ENCODE measurements around the gene PTEN.
"Not testable (repeated sequence)": the region's sequence is repeated elsewhere in the genome, so short reads cannot be mapped to it uniquely, and the experiment has no call there.

PTEN gene

DNA sequence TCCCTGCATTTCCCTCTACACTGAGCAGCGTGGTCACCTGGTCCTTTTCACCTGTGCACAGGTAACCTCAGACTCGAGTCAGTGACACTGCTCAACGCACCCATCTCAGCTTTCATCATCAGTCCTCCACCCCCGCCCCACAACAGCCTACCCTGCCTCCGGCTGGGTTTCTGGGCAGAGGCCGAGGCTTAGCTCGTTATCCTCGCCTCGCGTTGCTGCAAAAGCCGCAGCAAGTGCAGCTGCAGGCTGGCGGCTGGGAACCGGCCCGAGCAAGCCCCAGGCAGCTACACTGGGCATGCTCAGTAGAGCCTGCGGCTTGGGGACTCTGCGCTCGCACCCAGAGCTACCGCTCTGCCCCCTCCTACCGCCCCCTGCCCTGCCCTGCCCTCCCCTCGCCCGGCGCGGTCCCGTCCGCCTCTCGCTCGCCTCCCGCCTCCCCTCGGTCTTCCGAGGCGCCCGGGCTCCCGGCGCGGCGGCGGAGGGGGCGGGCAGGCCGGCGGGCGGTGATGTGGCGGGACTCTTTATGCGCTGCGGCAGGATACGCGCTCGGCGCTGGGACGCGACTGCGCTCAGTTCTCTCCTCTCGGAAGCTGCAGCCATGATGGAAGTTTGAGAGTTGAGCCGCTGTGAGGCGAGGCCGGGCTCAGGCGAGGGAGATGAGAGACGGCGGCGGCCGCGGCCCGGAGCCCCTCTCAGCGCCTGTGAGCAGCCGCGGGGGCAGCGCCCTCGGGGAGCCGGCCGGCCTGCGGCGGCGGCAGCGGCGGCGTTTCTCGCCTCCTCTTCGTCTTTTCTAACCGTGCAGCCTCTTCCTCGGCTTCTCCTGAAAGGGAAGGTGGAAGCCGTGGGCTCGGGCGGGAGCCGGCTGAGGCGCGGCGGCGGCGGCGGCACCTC is at the start of gene PTEN, which contains the start of gene KLLN:
TSS of gene PTEN (plus strand) at position 573 of the 891 bp plus-strand sequence. CDS start 845 bp downstream, outside the sequence.
TSS of gene KLLN (minus strand) at position 481 of the 891 bp plus-strand sequence. CDS start 1,046 bp downstream, outside the sequence.
- peak; percentile 83 to 87 for DNase-seq

DNA sequence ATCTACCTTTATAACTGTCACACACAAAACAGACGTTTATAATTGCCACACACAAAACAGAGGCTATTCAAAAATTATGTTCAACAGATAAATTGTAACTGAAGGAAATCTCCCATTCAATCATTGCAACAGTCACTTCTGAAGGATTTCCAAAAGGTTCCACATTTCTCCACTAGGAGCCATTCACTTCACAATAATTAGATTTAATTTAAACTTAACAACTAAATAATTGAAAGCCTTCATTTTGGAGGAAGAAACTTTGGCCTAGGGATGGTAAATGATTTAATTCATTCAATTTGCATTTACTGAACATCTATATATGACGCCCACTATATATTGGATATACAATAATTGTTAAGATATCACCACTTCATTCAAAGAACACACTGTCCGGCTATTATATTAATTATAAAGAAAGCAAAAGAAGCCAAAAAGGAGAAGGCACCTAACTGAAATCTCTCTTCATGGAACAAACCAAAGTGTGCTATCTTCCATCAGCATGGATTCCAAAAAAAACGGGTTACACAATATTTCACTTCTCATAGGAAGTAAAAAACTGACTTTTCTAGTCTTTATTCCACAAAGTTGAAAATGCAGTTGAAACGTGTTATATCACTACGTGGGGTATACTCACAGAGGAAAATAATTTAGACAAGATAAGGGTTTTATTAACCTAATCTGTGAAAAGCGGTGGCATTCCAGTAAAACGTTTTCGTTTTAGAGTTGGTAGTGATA is 47.1 kb upstream of the PTEN start:
- no peak for DNase-seq

DNA sequence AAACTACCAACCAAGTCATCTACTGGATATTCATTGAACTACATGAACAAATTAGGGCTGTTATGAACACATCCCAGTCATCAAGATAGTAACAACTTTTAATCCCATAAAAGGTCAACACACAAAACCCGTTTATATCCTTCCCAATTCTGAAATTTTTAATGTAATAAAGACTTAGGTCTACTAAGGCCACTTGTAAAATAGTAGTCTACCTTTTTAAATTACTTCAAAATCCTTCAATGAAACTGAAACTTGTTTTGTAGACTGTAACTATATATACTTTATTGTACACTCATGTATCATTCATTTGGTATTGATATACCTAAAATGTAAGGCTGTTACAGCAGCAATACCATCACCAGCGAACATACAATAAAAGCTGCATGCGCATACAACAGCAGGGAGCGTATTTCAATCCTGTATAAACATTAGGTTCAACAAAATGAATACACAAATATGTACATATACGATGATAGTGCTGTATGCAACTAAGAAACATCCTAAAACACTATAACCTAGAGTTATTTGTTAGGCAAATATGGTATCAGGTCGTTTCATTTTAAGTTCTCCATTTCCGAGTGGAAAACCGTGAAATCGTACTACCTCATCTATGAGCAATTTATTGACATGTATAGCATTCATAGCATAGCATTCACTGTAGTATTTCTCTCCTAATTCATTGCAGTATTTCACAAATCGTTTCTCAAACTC is 46.4 kb upstream of the PTEN start:
- DNase-seq: no peak

DNA sequence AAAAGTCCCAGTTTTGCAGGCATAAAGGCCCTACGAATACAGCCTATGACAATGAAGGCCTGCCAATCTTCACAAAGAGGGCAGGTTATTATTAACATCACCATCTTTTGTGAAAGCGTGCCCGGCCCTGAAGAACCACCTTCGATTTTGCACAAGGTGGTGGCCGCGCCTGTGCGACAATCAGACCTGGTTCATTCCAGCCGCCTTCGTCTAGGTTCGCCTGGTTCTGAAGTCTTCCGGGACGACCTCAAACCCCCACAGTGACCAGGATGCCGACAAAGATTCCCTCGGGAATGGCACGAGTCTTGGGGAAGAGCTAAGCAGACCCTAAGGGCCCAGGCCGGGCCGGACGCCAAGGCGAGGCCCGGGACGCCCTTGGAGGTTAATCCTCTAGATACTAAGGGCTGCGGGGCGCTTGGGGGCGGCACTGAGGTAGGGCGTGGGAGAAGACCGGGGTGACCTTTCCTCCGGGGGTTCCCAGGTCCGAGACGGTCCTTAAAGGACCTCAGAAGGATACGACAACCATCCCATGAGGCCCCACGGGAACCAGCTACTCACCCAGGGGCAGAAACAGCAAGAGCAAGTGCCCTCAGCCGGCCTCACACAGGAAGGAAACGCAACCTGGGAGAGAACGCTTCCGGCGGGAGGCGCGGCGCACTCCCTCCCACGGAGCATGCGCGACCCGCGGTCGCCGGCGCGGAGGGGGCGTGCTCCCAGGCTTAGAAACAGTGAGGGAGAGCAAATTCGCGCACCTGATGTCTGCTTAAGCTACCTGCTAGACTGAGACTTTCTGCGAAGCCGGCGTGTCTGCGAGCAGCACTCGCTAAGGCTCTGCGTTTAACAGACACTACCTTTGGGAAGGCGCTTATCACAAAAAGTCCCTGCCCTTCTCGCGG is 45.6 kb upstream of the PTEN start, which contains the start of gene ATAD1:
TSS of gene ATAD1 (minus strand) at position 618 of the 896 bp plus-strand sequence. CDS start 3,627 bp downstream, outside the sequence.
- DNase-seq: peak; percentile 90 to 91

DNA sequence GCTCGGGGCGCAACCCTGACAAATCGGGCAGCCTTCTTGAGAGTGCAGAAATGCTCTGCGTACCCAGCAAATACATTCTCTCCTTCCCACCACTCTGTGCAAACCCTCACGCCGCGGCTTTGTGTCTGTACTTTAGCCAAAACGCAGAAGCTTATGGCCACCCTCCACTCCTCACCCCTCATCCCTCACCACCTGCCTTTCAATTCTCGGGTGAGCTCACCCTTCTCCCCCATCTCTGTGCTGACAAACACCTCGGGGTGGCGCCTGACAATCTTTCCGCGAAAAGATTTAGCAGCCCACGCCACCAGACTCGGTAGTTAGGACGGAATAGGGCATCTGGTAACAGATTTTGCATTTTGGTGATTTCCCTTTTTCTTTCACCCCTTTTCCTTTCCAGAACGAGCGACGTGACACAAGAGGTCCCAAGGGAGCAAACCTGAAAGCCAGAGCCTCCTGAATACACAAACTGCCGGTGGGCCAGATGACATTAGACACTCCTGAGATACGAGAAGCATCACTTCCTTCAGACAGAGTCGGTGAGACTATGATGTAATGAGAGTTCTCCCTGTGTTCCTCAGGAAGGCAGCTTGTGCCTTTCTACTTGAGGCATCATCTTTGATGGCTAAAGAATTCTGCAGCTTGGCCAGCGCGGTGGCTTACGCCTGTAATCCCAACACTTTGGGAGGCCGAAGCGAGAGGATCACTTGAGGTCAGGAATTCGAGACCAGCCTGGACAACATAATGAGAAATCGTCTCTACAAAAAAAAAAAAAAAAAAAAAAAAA is 44.7 kb upstream of the PTEN start:
- DNase-seq: peak; percentile 66 to 74

DNA sequence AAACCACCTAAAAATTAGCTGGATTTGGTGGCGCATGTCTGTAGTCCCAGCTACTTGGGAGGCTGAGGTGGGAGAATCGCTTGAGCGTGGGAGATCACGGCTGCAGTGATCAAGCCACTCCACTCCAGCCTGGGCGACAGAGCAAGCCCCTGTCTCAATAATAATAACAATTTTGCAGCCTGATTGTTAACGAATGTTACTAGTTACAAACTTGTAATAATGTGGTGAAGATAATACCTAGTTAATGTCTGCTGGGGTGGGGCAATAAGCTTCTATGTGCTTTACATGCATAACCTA is 44.2 kb upstream of the PTEN start:
- no peak for DNase-seq

DNA sequence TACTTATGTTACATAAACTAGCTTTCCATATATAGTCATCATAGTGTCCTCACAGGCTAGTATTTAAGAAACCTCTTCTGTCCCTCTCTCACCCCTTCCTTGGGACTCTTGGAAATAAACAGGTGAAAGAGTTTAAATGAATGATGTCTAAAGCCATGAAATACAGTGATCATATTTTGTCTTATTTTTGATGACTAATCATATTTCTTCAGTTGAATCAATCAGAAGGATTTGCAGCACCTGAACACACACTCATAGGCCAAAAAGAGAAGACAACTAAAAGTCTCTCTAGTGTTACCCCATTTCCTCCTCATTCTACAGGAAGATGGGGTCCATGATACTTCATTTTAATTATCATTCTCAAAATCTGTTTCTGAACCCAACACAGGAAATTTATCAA is 36.8 kb upstream of the PTEN start:
- no peak for DNase-seq

DNA sequence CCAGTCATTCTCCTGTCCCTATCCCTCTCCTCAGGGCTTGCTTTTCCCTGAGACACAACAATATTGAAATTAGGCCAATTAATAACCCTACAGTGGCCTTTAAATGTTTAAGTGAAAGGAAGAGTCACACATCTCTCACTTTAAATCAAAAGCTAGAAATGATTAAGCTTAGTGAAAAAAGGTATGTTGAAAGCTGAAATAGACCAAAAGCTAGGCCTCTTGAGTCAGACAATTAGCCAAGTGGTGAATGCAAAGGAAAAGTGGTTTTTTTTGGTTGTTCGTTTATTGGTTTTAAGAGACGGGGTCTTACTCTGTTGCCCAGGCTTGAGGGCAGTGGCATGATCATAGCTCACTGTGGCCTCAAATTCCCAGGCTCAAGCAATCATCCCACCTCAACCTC is 35.7 kb upstream of the PTEN start:
- no peak for DNase-seq

GRCh38 chr10:87829051-87829450 is 34.4 kb upstream of the PTEN start:
- not testable (repeated sequence) for DNase-seq

GRCh38 chr10:87829986-87830729 is 33.3 kb upstream of the PTEN start:
- DNase-seq: no peak

DNA sequence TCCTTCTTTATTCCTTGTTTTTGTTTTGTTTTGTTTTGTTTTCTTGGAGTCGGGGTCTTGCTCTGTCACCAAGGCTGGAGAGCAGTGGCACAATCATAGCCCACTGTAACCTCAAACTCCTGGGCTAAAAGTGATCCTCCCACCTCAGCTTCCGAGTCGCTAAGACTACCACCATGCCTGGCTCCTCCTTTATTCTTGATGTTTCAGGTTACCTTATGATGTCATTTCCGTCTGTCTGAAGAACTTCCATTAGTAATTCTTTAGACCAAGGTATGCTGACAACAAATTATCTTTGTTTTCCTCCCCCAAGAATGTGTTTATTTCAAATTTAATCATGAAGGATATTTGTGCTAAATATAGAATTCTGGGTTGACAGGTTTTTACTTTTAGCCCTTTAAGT is 27.3 kb upstream of the PTEN start:
- no peak for DNase-seq

GRCh38 chr10:87837445-87837844 is 26.0 kb upstream of the PTEN start:
- no peak for DNase-seq

GRCh38 chr10:87838650-87839049 is 24.8 kb upstream of the PTEN start:
- no peak for DNase-seq

DNA sequence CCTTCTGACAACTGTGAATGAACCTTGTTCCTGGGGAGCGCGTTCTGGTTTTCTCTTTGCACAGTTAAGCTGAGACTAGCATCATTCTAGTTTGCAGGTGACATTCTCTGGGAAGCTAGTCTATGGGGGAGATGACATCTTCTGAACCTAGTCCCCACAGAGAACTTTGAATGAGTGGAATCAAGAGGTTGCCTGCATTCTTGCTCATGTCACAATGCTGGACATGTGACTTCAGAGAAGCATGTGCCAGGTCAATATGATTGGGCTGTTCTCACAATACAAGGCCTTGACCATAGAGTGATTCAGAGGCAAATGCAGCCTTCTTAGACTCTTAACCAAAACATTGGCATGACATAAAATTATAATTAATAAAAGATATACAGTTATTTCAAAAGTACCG is 22.2 kb upstream of the PTEN start:
- DNase-seq: no peak

DNA sequence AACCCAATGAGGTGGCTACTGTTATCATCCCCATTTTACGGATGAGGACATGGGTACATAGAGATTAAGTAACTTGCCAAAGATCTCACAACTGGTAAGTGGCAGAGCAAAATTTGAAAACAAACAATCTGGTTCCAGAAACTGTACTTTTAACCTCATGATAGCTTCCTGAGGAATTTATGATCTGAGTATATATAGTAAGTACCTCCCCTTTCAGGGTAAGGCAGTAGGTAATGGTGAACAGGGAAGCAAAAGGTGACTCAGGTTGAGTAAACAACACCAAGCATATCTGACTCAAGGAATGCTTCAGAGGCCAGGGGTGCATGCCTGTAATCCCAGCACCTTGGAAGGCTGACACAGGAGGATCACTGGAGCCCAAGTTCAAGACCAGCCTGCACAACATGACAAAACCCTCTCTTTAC is 21.2 kb upstream of the PTEN start:
- DNase-seq: no peak

GRCh38 chr10:87842776-87843497 is 20.5 kb upstream of the PTEN start:
- no peak for DNase-seq

GRCh38 chr10:87843714-87844113 is 19.7 kb upstream of the PTEN start:
- DNase-seq: no peak

GRCh38 chr10:87844837-87845623 is 18.4 kb upstream of the PTEN start:
- no peak for DNase-seq

DNA sequence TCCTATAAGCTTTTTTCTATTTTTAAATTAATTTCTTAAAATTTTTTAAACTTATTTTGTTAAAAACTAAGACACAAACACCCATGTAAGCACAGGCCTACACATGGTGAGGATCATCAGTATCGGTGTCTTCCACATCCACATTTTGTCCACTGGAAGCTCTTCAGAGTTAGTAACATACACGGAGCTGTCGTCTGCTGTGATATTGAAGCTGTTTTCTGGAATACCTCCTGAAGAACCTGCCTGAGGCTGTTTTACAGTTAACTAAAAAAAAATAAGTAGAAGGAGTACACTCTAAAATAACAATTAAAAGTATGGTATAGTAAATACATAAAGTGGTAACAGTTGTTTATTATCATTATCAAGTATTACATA is 17.8 kb upstream of the PTEN start:
- no peak for DNase-seq
